Measurements from ENCODE around the gene CNTN1.

DNA sequence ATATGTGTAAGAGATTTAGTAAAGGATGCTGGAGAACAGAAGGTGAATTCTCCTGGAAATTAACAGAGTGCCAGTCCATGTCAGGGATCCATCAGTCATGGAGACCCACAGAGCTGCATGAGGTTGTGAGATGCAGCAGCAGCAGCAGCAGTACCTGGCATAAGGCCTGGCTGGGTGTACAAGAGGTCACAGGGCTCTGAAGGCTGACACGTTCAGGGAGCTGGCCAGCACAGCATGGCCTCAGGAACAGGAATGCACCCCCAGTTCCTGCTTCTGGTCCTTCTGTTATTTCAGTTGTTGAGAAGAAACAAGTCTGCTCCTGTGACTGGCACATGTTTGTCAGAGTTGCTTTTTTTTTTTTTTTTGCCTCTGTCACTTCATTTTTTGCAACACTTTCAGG, 210.8 kb downstream of the CNTN1 start:
- TF ChIP-seq, protein P1, sequence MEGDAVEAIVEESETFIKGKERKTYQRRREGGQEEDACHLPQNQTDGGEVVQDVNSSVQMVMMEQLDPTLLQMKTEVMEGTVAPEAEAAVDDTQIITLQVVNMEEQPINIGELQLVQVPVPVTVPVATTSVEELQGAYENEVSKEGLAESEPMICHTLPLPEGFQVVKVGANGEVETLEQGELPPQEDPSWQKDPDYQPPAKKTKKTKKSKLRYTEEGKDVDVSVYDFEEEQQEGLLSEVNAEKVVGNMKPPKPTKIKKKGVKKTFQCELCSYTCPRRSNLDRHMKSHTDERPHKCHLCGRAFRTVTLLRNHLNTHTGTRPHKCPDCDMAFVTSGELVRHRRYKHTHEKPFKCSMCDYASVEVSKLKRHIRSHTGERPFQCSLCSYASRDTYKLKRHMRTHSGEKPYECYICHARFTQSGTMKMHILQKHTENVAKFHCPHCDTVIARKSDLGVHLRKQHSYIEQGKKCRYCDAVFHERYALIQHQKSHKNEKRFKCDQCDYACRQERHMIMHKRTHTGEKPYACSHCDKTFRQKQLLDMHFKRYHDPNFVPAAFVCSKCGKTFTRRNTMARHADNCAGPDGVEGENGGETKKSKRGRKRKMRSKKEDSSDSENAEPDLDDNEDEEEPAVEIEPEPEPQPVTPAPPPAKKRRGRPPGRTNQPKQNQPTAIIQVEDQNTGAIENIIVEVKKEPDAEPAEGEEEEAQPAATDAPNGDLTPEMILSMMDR (IDR thresholded peaks at IDR 0.05): no peak
- no peak for TF ChIP-seq POLR2A (IDR thresholded peaks at IDR 0.05)
- no peak for TF ChIP-seq POLR2AphosphoS5 (IDR thresholded peaks at IDR 0.05)
- no peak for TF ChIP-seq EP300 (IDR thresholded peaks at IDR 0.05)
